Stimulated activated naive CD4-positive, alpha-beta T cell (primary cell): ENCODE measurements around the gene GBA2.

Experiments
- DNase-seq, 6 experiments: peaks; one replicate each; lab custom pipeline; 2025; lab: John Stamatoyannopoulos, UW

The GBA2 gene

GRCh38 chr9:35748858-35749514, at the start of gene GBA2, which contains the start of gene RGP1:
TSS of gene GBA2 (minus strand) at chr9:35749228. CDS start at chr9:35748704, 524 bp downstream.
TSS of gene RGP1 (plus strand) at chr9:35749287. CDS start at chr9:35749756, 469 bp downstream.
- DNase-seq, result peak; percentile 36 to 58 (median 49)

- DNase-seq, result no peak
These were observed 48.5 kb upstream of the GBA2 start for GRCh38 chr9:35797311-35798109.

- no peak for DNase-seq
These were observed 46.7 kb upstream of the GBA2 start for GRCh38 chr9:35795695-35796094.

- DNase-seq, result no peak
These were observed 44.4 kb upstream of the GBA2 start for GRCh38 chr9:35793461-35793860.

GRCh38 chr9:35792826-35793225, 43.8 kb upstream of the GBA2 start:
- DNase-seq, result no peak

GRCh38 chr9:35792024-35792813, 43.2 kb upstream of the GBA2 start:
- no peak for DNase-seq

- no peak for DNase-seq
These were observed 42.4 kb upstream of the GBA2 start, which contains the start of gene NPR2 for GRCh38 chr9:35791297-35791921. TSS of gene NPR2 (plus strand) at chr9:35791591. CDS start at chr9:35792409, 818 bp downstream.

GRCh38 chr9:35790385-35791296, 41.6 kb upstream of the GBA2 start:
- DNase-seq, result peak; percentile 31 to 70 (median 42)

GRCh38 chr9:35790025-35790384, 41.0 kb upstream of the GBA2 start:
- DNase-seq, result no peak

- no peak for DNase-seq
These were observed 40.5 kb upstream of the GBA2 start for GRCh38 chr9:35789541-35789940.

GRCh38 chr9:35783418-35783817, 34.4 kb upstream of the GBA2 start:
- no peak for DNase-seq

- no peak for DNase-seq
These were observed 32.0 kb upstream of the GBA2 start for GRCh38 chr9:35781066-35781465.

- no peak for DNase-seq
These were observed 29.5 kb upstream of the GBA2 start for GRCh38 chr9:35778496-35778895.

GRCh38 chr9:35776018-35776417, 27.0 kb upstream of the GBA2 start:
- DNase-seq, result no peak

- no peak for DNase-seq
These were observed 26.0 kb upstream of the GBA2 start for GRCh38 chr9:35774907-35775635.

GRCh38 chr9:35771943-35772342, 22.9 kb upstream of the GBA2 start:
- DNase-seq, result no peak

- DNase-seq, result no peak
These were observed 22.5 kb upstream of the GBA2 start for GRCh38 chr9:35771534-35771933.

GRCh38 chr9:35771075-35771433, 22.0 kb upstream of the GBA2 start:
- DNase-seq, result no peak

- no peak for DNase-seq
These were observed 20.7 kb upstream of the GBA2 start for GRCh38 chr9:35769763-35770162.

- DNase-seq, result no peak
These were observed 18.4 kb upstream of the GBA2 start for GRCh38 chr9:35767458-35767857.
